ENCODE data around the gene EHD1. TPM values are rescaled to one million over a fixed set of nuclear protein-coding genes. Genes with fewer than 3 reads are reported as not detected.

The EHD1 gene
- total RNA-seq, 1 donor from 2014 or later: 216 TPM

DNA sequence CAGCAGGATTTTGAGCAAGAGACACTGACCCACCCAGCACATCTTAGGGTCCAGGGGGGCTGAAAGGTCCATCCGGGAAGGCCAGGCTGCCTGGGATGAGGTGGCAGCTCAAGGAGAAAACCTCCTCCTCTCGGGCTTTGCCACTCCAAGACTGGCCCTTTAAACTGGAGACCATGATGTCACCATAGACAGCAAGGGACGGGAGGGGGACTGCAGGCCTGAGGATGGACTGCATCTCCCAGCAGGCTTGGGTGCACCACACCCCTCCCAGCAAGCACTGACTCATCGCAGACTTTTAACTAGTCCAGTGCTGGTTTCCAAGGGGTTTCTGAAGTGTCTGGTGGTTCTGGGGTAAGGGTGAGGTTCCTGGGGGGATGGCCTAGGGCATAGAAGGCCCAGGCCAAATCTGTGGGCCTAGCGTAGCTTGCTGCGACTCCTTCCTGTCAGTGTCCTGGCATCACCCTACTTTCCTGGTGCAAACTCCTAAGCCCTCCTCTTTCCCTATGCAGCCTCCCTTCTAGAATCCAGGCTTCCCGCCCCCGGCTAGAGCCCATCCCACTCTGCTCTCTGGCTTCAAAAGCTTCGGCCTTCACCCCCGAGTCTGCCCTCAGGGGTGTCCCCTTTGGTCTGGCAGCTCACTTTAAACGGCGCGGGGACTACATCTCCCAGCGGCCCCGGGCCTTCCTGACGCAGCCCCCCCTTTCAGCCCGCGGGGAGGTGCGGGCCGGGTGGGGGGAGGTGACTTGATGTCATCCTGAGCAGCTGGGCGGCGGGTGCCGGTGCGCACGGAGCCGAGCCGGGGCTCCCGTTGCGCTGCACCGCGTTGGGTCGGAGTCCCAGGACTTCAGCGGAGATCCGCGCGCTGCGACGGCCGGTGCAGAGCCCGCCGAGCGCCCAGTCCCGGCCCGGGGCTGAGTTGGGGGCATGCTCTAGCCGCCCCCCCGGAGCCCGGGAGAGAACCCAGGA, 45.8 kb upstream of the EHD1 start, which contains the start of gene PPP2R5B:
TSS of gene PPP2R5B (plus strand) at position 746 of the 966 bp plus-strand sequence. CDS start 1,046 bp downstream, outside the sequence.
- intact Hi-C loops (cut with DNase I): loop anchor here (1.0 to 5.0 kb wide), 3 partner anchors 48 to 103 kb away; partner anchors contain the start of genes ARL2, MAJIN and SNX15
- H3K36me3 ChIP-seq: peaks cover 3 to 25% of the 10 kb centered on the region in 2 donors
- TF ChIP-seq, protein P1, sequence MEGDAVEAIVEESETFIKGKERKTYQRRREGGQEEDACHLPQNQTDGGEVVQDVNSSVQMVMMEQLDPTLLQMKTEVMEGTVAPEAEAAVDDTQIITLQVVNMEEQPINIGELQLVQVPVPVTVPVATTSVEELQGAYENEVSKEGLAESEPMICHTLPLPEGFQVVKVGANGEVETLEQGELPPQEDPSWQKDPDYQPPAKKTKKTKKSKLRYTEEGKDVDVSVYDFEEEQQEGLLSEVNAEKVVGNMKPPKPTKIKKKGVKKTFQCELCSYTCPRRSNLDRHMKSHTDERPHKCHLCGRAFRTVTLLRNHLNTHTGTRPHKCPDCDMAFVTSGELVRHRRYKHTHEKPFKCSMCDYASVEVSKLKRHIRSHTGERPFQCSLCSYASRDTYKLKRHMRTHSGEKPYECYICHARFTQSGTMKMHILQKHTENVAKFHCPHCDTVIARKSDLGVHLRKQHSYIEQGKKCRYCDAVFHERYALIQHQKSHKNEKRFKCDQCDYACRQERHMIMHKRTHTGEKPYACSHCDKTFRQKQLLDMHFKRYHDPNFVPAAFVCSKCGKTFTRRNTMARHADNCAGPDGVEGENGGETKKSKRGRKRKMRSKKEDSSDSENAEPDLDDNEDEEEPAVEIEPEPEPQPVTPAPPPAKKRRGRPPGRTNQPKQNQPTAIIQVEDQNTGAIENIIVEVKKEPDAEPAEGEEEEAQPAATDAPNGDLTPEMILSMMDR (IDR thresholded peaks at IDR 0.05): no peak

GRCh38 chr11:64923151-64923661, 44.8 kb upstream of the EHD1 start:
- Histone ChIP-seq H3K4me1 (peaks cover 10 to 24% of the 10 kb centered on the region in 2 donors), H3K27ac (peak overlapping the region; percentile 89 to 96), H3K27me3 (no peaks in the 10 kb centered on the region), H3K4me3 (peak overlapping the region in 1 of 2 donors; percentile 91), H3K9me3 (no peaks in the 10 kb centered on the region), H3K36me3 (peaks cover 0 to 15% of the 10 kb centered on the region in 2 donors)
- DNase-seq (ENCODE audit: low spot score in 2 of 2): peak in 1 of 2 donors; percentile 64
- intact Hi-C loops (cut with DNase I): loop anchor here (5.0 kb wide), 1 partner anchor 49 kb away; the partner anchor contains the start of gene MAJIN
- TF ChIP-seq, protein P1 (IDR thresholded peaks at IDR 0.05): no peak

More for the DNA sequence above, 45.8 kb upstream of the EHD1 start, which contains the start of gene PPP2R5B:
- Histone ChIP-seq H3K27me3 (no peaks in the 10 kb centered on the region), H3K4me1 (peaks cover 10 to 21% of the 10 kb centered on the region in 2 donors), H3K9me3 (no peaks in the 10 kb centered on the region), H3K27ac (peak within 1 kb of the TSS; percentile 89 to 96), H3K4me3 (peak within 1 kb of the TSS; percentile 91 to 97)
- DNase-seq (ENCODE audit: low spot score in 2 of 2): peak; percentile 92 to 98

DNA sequence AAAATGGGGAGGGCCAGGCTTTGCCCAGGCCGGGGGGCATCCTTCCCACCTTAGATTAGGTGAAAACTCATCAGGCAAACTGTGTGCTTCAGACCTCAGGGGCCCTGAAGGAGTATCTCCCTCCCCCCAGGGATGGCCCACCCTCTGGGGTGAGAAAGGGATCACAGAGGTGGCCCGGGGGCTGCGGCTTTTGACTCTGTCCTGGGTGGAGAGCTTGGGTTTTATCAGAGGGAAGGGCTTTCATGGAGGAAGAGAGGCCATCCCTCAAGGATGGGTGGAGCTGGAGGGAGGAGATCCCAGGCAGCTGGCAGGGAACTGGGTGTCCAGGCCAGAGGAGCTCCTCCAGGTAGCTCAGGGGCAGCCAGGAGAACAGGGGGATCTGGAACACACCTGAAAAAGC, 43.0 kb upstream of the EHD1 start:
- intact Hi-C loops (cut with DNase I): loop anchor here (5.0 kb wide), 1 partner anchor 51 kb away; the partner anchor contains the start of gene MAJIN
- Histone ChIP-seq H3K9me3 (no peaks in the 10 kb centered on the region), H3K4me3 (no peak overlapping the region), H3K4me1 (peaks cover 10 to 28% of the 10 kb centered on the region in 2 donors), H3K27ac (no peak overlapping the region), H3K27me3 (no peaks in the 10 kb centered on the region), H3K36me3 (no peaks in the 10 kb centered on the region)
- DNase-seq (ENCODE audit: low spot score in 2 of 2): no peak
- TF ChIP-seq, protein P1 (IDR thresholded peaks at IDR 0.05): no peak

- DNase-seq (ENCODE audit: low spot score in 2 of 2): peak in 1 of 2 donors; percentile 60
Observed at GRCh38 chr11:64920124-64920523, 41.7 kb upstream of the EHD1 start.

GRCh38 chr11:64919627-64920026, 41.2 kb upstream of the EHD1 start:
- Histone ChIP-seq H3K4me1 (peaks cover 9 to 26% of the 10 kb centered on the region in 2 donors), H3K27me3 (no peaks in the 10 kb centered on the region), H3K27ac (no peak overlapping the region), H3K4me3 (no peak overlapping the region), H3K9me3 (no peaks in the 10 kb centered on the region), H3K36me3 (no peaks in the 10 kb centered on the region)
- TF ChIP-seq, protein P1 (IDR thresholded peaks at IDR 0.05): no peak
- intact Hi-C loops (cut with DNase I): loop anchor here (5.0 kb wide), 3 partner anchors 53 to 198 kb away; partner anchors contain the start of genes MAJIN, VPS51 and ZNHIT2
- DNase-seq (ENCODE audit: low spot score in 2 of 2): no peak

More at GRCh38 chr11:64920124-64920523, 41.7 kb upstream of the EHD1 start:
- Histone ChIP-seq H3K4me3 (no peak overlapping the region), H3K9me3 (no peaks in the 10 kb centered on the region), H3K27ac (no peak overlapping the region), H3K4me1 (peaks cover 9 to 28% of the 10 kb centered on the region in 2 donors), H3K36me3 (no peaks in the 10 kb centered on the region), H3K27me3 (no peaks in the 10 kb centered on the region)
- intact Hi-C loops (cut with DNase I): loop anchor here (5.0 kb wide), 1 partner anchor 52 kb away; the partner anchor contains the start of gene MAJIN
- TF ChIP-seq, protein P1 (IDR thresholded peaks at IDR 0.05): no peak
